PC-9 (cell line): ENCODE measurements around the gene DHRS4.

Experiments used
- CTCF ChIP-seq: fragments of 200-600 bp; sonication (generic); conservative IDR thresholded peaks from 2 replicates; pipeline ENCODE4 v1.6.1; 2017; ENCODE audit warnings: mixed run types, antibody characterized with exemption, mild to moderate bottlenecking, moderate library complexity
- EZH2 ChIP-seq: fragments of 200-600 bp; sonication (generic); IDR thresholded peaks from 2 replicates; pipeline ENCODE4 v1.8.0; 2017; ENCODE audit warnings: antibody characterized with exemption, low read depth

DNA sequence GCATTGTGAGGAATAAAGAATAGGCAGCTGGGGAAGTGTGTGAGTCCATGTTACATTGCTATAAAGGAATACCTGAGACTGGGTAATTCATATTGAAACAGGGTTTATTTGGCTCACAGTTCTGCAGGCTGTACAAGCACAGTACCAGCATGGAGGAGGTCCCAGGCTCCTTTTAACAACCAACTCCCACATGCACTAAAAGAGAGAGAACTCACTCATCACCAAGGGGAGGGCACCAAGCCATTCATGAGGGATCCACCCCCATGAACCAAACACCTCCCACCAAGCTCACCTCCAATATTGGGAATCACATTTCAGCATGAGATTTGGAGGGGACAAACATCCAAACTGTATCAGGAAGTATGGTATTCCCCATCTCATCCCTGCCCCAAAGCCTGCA is 11.9 kb upstream of the DHRS4 start:
- TF ChIP-seq CTCF, result no peak
- no peak for TF ChIP-seq EZH2
